GM19043 (cell line): ENCODE results near the gene NT5DC2.

Experiments used
- ATAC-seq: cut with Tn5 transposase; IDR thresholded peaks from one replicate; pipeline ENCODE4 v1.9.1; 2021; ENCODE audit warnings: low read depth; ENCODE audit not compliant: unreplicated experiment

NT5DC2 gene

DNA sequence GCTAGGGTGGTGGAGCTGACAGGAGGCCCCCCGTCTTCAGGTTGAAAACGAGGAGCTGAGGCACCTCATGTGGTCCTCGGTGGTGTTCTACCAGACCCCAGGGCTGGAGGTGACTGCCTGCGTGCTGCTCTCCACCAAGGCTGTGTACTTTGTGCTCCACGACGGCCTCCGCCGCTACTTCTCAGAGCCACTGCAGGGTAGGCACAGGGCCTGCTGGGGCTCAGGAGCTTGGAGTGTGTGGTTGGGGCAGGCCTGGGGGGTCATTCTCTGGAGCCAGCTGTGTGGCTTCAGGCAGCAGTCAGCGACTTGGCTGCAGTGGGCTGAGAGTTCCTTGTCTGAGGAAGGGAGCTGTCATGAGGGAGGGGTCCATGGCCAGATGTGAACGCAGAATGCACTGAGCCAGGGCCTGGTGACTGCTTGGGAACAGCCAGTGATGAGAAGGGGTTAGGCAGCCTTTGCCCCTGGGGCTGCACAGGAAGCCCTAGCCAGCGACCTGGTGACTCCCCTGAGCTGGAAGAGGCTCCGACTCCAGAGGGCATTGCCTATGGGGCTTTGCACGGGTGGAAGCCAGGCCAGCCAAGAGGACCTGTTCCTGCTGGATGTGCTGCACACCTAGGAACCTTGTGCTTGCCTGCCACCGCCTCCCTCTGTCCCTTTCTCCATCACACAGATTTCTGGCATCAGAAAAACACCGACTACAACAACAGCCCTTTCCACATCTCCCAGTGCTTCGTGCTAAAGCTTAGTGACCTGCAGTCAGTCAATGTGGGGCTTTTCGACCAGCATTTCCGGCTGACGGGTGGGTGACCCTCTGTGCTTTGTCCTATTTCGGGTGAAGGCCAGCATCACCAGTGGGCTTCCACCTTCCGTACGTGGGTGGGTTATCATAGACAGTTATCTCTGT lies 43.4 kb downstream of the NT5DC2 start:
- no peak for ATAC-seq

DNA sequence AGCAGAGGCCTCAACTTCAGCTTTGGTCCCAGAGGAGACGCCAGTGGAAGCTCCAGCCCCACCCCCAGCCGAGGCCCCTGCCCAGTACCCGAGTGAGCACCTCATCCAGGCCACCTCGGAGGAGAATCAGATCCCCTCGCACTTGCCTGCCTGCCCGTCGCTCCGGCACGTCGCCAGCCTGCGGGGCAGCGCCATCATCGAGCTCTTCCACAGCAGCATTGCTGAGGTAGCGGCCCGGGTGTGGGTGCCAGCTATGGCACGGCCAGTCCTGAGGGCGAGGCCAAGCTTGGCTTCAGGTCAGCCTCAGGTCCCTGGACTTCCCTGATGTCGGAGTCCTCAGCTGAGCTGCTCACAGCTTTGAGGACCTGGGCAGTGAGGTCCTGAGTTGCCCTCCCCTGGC lies 44.2 kb downstream of the NT5DC2 start:
- ATAC-seq, result no peak

DNA sequence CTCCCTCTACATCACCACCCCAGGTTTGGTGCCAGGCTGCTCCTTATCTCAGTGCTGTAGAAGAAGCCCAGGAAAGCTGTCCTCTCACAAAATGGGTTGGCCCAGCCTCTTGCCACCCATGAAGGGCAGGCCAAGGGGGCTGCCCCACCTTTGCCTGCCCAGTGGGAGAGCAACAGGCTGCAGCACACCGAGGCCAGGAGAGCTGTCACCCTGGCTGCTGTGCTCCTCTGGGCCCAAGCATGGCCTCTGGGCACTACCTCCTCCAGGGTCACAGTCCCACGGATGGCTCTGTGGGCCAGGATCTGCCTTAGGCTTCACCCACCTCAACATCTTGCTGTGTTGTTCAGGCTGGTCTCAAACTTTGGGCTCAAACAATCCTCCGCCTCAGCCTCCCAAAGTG lies 44.9 kb downstream of the NT5DC2 start:
- ATAC-seq, result no peak

DNA sequence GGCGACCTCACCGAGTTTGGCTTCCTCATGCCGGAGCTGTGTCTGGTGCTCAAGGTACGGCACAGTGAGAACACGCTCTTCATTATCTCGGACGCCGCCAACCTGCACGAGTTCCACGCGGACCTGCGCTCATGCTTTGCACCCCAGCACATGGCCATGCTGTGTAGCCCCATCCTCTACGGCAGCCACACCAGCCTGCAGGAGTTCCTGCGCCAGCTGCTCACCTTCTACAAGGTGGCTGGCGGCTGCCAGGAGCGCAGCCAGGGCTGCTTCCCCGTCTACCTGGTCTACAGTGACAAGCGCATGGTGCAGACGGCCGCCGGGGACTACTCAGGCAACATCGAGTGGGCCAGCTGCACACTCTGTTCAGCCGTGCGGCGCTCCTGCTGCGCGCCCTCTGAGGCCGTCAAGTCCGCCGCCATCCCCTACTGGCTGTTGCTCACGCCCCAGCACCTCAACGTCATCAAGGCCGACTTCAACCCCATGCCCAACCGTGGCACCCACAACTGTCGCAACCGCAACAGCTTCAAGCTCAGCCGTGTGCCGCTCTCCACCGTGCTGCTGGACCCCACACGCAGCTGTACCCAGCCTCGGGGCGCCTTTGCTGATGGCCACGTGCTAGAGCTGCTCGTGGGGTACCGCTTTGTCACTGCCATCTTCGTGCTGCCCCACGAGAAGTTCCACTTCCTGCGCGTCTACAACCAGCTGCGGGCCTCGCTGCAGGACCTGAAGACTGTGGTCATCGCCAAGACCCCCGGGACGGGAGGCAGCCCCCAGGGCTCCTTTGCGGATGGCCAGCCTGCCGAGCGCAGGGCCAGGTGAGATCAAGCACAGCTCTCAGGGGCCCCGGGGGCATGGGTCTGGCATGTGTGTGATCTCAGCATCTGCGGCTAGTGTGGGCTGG lies 45.6 kb downstream of the NT5DC2 start:
- no peak for ATAC-seq

DNA sequence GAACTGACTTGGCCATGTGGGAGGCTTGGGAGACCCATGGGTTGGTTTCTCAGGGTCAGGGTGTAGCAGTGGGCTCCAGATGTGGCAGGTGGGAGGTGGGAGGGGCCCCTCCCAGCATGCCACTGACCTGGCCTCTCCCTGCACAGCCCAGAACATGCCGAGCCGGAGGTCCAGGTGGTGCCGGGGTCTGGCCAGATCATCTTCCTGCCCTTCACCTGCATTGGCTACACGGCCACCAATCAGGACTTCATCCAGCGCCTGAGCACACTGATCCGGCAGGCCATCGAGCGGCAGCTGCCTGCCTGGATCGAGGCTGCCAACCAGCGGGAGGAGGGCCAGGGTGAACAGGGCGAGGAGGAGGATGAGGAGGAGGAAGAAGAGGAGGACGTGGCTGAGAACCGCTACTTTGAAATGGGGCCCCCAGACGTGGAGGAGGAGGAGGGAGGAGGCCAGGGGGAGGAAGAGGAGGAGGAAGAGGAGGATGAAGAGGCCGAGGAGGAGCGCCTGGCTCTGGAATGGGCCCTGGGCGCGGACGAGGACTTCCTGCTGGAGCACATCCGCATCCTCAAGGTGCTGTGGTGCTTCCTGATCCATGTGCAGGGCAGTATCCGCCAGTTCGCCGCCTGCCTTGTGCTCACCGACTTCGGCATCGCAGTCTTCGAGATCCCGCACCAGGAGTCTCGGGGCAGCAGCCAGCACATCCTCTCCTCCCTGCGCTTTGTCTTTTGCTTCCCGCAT lies 46.4 kb downstream of the NT5DC2 start:
- no peak for ATAC-seq

DNA sequence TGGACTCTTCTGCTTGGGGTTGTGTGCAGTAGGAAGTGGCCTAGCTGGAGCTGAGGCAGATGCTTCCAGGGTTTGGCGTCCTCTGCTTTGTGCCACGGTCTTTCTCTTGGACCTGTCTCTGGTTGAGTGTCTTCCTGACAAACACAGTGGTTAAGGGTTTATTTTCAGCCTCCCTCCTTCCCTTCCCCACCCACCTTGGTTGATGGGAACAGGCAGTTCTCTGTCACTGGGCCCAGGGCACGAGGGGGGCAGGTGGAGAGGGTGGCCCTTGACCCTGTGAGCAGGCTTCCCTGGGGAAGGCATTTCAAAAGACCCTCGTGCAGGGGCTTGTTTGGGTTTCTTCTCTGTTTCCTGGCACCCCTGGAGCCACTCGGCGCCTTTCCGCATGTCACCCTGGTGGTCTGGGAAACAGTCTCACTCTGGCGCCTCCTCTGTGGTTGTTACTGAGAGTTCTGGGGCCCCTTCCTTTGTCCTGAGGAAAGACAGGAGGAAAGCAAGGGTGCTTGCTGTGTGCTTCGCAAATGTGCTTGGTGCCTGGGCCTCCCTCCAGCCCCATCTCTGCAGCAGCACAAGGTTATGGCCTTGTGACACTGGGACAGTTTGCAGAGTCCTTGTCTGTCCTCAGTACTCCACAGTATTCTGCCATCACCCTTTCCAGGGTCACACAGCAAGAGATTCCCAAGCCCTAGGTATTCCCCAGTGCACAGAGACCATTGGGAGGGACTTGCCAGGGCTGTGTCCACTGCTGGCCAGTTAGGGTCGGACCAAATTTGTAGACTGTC lies 48.8 kb downstream of the NT5DC2 start:
- ATAC-seq, result no peak

DNA sequence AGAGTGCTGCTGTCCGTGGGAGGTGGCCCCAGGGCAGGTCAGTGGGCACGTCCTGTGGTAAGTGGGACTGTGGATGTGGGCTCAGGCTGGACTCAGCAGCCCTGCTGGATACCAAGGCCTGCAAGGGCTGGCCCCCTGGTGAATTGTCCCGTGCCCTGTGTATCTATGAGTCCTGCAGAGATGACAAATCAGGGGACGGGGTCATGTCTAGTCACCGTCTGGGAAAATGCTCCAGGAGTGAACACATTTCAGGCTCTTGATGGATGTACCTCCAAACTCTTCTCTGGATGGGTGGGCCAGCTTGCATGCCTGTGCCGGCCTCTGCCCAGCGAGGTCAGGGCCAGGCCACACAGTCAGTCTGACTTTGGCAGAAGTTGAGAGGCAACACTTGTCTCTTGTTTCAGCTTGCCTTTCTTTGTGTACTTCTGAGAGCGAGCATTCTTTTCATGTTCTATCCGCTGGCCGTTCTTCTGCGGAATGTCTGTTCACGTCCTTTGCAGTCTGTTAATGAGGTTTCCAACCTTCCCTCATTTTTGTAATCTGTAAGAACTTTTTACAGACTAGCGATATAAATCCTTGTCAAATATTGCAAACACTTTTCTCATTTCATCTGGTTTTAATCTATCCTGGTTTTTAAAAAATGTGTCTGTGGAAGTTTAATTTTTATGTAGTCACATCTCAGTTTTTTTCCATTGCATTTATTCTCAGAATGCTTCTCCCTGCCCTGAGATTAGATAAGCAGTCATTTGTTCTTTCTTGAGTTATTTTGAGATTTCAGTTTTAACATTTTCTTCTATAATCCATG lies 49.9 kb downstream of the NT5DC2 start:
- no peak for ATAC-seq

DNA sequence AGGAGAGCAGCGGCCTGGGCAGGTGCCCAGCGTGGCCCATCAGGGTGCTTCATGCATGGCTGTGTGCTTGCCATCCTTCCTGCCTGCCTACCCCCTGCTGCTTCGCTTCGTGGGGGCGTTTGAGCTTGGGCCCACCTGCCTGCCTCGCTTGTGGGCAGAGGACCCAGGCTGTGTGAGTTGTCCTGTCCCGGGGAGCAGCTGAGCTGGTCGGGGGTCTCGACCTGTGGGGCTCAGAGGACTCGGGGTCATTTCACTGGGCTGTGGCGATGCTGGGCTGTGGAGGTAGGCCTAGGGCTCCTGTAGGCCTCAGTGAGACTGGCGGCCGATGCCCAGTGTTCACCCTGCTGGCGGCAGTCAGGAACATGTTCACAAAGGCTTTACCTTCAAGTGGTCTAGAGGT lies 50.6 kb downstream of the NT5DC2 start:
- no peak for ATAC-seq

DNA sequence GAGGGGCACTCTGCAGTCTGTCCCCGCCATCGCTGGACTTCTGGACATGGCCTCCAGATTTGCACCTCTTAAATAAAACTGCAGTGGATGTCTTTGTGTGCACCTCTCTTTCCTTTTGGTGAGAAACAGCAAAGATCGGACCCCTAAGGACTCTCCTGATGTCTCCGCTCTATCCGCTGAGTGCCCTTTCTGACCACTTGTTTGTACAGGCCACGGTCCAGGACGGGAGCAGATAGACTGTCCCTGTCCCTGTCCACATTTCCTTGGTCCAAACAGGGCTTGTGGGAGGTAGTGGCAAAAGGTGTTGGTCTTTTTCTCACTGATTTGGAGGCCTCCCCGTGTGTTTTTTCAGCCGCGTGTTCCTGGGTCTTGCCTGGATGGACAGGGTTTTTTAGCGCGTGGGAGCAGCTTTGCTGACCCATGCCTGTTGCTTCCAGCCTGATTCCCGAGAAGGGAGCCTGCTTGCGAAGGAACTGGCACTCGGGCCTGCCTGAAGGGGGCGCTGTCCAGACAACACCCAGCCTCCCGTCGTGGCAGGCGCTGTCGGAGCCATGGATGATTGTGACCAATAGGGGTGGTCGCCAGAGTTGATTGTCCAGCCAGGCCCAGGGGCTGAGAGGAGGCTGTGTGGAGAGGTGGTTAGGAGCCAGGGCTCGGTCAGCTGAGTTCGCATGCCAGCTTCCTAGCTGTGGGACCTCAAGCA lies 51.7 kb downstream of the NT5DC2 start:
- ATAC-seq, result no peak

DNA sequence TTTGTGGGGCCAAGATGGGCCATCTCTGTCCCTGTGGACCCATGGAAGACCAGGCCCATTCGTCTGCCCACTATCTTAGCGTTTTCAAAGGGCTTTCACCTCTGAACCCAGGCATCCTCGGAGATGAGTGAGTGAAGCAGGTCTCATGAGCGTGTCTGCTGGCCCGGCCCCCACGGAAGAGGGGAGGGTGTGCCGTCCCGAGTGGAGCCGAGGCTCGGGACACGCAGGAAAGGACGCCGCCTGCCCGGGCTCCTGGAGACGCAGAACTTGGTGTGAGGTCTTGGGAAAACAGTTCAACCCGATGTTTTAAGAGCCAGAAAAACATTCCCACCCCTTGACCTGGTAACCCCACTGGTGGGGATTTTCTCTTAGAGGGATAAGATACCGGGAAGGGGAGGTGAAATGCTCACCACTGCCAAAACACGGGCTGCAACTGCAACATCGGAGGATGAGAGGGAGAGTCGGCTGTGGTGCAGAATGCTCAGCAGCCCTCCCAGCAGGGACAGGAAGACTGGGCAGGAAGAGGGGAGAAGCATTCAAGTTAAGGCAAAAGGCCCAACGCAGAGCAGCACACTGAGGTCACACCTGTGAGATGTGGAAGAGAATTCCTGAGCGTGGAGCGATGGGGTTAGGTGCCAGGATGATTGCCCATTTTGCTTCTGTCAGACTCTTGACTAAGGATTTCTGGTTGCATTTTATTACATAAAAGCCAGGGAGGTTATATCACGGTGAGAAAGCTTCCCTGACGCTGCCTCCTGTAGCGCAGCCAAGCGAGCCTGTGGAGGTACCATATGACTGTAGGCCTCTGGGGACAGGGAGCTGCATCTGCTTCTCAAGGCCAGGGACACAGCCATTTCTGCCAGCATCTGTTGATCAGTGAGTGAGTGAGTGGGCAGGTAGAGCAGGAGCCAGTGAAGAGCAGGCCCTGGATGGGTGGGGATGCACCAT lies 52.6 kb downstream of the NT5DC2 start:
- no peak for ATAC-seq

DNA sequence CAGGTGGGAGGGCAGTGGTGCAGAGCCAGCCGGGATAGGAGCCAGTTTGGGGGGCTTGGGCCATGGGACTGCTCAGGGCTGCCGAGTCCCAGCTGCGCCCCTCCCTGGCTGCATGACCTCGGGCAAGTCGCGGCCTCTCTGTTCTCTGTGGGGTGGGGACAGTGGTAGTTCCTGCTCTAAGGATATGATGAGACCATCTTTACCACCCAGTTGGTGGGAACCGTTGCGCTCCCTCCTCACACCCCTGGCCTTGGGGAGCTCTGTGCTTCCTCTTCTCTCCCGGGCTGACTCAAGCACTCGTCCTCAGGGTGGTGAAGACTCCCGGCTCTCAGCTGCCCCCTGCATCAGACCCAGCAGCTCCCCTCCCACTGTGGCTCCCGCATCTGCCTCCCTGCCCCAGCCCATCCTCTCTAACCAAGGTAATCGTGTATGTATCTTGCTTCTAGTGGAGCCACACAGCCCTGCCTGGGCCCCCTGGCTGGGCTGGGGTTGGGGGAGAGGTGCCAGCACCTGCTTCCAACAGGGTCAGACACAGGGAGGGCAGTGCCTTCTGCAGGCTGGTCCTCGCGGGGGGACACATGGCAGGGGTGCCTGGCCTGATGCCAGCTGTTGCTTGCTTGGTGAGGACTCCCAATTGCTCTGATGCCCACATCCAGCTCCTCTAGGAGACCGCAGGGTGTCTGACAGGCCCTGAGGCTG lies 53.6 kb downstream of the NT5DC2 start:
- ATAC-seq, result no peak

DNA sequence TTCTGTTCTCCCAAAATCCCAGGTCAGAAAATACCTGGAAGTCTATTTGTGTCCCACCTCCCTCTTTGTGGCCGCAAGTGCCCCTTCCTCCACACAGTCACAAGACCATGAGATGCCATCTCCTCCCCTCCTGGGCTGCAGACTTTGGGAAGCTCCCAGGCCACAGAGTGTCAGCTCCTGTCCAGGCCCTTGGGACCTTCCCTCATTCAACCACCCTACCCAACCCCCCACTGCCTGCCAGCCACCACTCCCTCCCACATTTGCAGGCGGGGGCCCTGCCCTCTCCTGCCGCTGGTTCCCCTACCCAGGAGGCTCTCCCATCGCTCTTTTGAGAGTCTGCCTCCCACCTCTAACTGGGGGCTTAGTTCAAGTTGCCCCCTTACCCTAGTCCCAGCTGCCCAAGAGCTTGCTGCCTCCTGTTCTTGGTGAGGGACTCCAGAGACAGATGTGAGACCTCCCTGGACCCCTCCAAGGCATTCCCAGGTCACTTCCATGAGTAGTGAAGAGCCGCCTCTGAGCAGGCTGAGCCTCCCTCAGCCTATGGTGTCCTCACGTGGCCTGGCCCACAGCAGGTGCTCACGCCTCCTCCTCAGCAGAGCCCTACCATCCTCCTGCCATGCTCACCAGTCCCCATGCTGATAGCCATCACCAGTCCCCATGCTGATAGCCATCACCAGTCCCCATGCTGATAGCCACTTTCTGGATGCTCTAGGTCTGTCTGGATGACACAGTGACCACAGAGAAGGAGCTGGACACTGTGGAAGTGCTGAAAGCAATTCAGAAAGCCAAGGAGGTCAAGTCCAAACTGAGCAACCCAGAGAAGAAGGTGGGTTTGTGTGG lies 54.4 kb downstream of the NT5DC2 start:
- ATAC-seq, result no peak

DNA sequence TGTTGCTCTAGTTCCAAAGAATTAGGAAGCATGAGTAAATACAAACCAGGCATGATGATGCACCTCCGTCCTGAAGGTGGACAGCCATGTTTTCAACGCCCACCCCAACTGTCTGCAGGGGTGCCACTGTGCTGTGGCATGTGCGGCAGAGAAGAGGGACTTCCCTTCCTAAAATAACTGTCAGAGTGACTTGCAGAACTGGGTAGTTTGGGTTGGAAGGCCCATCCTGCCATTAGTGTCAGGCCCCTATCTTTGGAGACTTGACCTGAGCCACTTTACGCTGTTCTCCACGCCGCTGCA lies 55.9 kb downstream of the NT5DC2 start:
- ATAC-seq, result no peak

DNA sequence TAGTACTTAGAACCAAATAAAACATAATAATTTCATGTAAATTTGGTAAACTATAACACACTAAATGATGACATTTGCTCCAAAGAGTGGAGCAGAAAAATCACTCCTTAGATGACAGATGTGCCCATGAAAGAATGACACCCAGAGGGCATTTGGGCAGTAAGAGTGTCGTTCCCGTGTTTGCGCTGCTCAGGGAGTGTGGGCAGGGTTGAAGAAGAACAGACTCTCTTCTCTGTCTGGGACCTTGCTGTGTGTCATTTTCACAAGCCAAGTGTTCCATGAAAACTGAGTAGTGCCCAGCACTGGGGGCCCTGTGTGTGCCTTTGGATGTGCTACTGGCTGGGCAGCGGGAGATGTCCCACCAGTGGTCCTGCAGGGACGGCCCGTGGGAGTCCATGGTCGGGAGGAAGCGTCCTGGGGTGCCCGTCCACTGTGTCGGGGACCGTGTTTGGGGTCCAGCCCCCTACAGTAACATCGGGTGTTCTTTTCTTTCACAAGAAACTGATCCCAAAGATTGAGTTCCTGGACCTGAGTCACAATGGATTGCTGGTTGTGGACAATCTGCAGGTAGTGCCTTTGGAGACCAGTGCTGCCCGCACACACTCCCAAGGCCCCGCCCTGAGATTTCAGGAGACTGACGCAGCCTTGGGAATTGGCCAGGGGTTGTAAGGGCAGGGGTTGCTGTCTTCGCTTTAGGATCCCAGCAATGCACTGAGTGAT lies 56.4 kb downstream of the NT5DC2 start:
- no peak for ATAC-seq
